Measurements from ENCODE around the gene RNASE7. TPM values are rescaled to one million over a fixed set of nuclear protein-coding genes. Genes with fewer than 3 reads are reported as not detected.

Gene RNASE7
- total RNA-seq, 1 experiment from 2014 or later = not detected

DNA sequence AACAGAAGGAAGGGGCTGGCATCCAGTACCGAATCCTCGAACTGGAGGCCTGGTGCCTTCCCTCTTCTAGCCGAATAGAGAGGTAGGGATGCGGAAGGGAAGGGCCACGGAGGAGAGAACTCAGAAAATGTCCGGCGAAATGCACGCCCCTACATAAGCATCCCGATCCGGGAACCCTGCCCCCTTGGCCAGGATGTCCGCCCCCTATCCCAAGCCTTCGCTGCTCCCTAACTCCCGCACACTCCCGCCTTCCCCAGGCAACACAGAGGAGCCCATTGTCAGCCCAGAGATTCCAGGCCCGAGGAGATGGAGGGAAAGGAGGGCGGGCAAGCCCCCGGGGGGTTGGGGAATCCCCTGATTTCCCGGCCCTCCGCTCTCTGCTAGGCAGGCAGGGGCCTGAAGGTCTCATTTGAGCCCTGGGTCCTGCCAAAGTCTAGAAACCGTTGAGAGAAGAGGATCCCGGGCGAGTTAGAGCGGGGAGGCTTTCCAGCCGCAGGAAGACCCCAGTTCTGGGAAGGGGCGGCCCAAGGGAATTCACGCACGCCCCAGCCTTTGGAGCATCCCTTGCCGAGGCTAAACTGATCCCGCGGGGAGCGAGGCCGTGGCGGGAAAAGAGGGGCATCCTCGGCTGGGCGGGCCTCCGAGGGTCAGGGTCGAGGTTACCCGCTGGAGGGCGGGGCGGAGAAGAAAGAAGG is 27.4 kb downstream of the RNASE7 start:
- Mint-ChIP-seq H3K4me1 (ENCODE audit: low read depth, unreplicated experiment) (peaks cover 8% of the 10 kb centered on the region), H3K9me3 (ENCODE audit: low read depth, unreplicated experiment) (no peaks in the 10 kb centered on the region), H3K27ac (ENCODE audit: unreplicated experiment) (no peak overlapping the region), H3K27me3 (ENCODE audit: unreplicated experiment) (peaks cover 52% of the 10 kb centered on the region), H3K4me3 (ENCODE audit: low read depth, unreplicated experiment) (peak overlapping the region; percentile 97), H3K36me3 (ENCODE audit: insufficient read depth, unreplicated experiment) (peaks cover 26% of the 10 kb centered on the region)
- CTCF ChIA-PET = interaction anchor here (1.3 to 2.7 kb wide), 7 partner anchors 20 to 55 kb away, joined by 4 to 40 read pairs (median 6); no protein-coding TSS in a partner anchor
- no TSS peak for BruUV-seq (replicated peaks)
- no peak for DNase-seq
- intact Hi-C loops (cut with micrococcal nuclease; ENCODE audit: unreplicated experiment) = loop anchor here (2.0 kb wide), 1 partner anchor 23 kb away; no protein-coding TSS in a partner anchor
- no peak for TF ChIP-seq CTCF (IDR thresholded peaks at IDR 0.05; ENCODE audit: unreplicated experiment)

DNA sequence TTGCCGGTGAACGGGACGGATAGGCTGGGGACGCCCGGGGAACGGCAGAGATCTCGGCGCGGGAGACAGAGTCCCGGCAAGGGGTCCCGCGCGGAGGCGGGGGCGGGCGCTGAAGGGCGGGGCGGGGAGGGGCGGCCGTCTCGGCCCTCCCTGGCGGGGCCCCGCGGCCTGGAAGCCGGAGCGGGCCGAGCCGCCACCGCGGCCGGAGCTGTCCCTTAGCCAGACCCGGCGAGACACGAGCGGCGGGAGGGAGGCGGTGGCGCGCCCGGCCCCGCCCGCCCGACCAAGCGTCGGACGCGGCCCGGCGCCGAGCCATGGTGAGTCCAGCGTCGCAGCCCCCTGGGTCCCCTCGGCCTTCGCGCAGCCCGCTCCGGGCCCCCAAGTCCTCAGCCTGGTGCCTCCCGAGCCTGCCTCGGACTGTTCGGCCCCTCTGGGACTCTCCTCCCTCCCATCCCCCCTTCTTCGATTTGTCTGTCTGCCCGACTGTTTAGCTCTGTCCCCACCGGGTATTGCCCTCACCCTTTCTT is 28.0 kb downstream of the RNASE7 start, which contains the start of gene ARHGEF40:
TSS of gene ARHGEF40 (plus strand) at position 222 of the 527 bp plus-strand sequence. CDS start at position 315, 93 bp downstream.
- intact Hi-C loops (cut with micrococcal nuclease; ENCODE audit: unreplicated experiment) = no loop called here
- CTCF ChIA-PET = interaction anchor here (0.9 to 2.7 kb wide), 8 partner anchors 19 to 55 kb away, joined by 3 to 36 read pairs (median 6); no protein-coding TSS in a partner anchor
- H3K9me3 Mint-ChIP-seq (ENCODE audit: low read depth, unreplicated experiment) = no peaks in the 10 kb centered on the region
- peak within 1 kb of the TSS; percentile 97 for H3K4me3 Mint-ChIP-seq (ENCODE audit: low read depth, unreplicated experiment)
- peaks cover 26% of the 10 kb centered on the region for H3K36me3 Mint-ChIP-seq (ENCODE audit: insufficient read depth, unreplicated experiment)
- no peak within 1 kb of the TSS for H3K27ac Mint-ChIP-seq (ENCODE audit: unreplicated experiment)
- H3K4me1 Mint-ChIP-seq (ENCODE audit: low read depth, unreplicated experiment) = peaks cover 8% of the 10 kb centered on the region
- TF ChIP-seq CTCF (IDR thresholded peaks at IDR 0.05; ENCODE audit: unreplicated experiment) = no peak
- peak; percentile 65 for DNase-seq
- BruUV-seq (replicated peaks) = no TSS peak
- peaks cover 47% of the 10 kb centered on the region for H3K27me3 Mint-ChIP-seq (ENCODE audit: unreplicated experiment)

DNA sequence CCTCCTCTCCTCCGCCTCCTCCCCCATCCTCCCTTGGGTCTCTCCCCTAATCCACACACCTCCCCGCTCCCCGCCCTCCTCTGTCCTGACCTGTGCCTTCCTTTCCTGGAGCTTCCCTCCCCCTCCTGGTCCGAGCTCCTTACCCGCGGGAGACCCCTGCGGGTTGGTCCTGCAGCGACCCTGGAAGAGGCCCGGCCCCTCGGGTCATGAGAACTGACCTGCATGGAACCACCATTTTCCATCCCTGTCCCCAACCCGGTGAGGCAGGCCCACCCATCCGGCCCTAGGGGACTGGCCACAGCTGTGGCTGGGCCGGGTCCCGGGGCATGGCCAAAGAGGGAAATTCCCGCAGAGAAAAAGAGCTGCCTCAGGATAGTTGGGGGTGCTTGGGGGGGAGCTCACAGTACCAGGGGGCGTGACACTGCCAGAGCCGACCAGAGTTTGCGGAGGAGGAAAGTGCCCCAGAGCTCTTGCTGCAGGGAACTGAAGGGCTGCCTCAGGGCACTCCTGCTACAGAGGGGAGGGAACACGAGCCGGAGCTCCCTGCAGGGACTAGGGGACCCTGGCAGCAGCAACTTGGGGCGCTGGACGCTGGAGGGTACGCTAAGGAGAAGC is 28.6 kb downstream of the RNASE7 start:
- Mint-ChIP-seq H3K9me3 (ENCODE audit: low read depth, unreplicated experiment) (no peaks in the 10 kb centered on the region), H3K27ac (ENCODE audit: unreplicated experiment) (no peak overlapping the region), H3K4me1 (ENCODE audit: low read depth, unreplicated experiment) (peaks cover 8% of the 10 kb centered on the region), H3K36me3 (ENCODE audit: insufficient read depth, unreplicated experiment) (peaks cover 26% of the 10 kb centered on the region), H3K27me3 (ENCODE audit: unreplicated experiment) (peaks cover 41% of the 10 kb centered on the region), H3K4me3 (ENCODE audit: low read depth, unreplicated experiment) (peak overlapping the region; percentile 97)
- TSS peak; percentile 54 for BruUV-seq (replicated peaks)
- intact Hi-C loops (cut with micrococcal nuclease; ENCODE audit: unreplicated experiment) = no loop called here
- TF ChIP-seq CTCF (IDR thresholded peaks at IDR 0.05; ENCODE audit: unreplicated experiment) = no peak
- CTCF ChIA-PET = interaction anchor here (0.6 to 2.7 kb wide), 11 partner anchors 19 to 72 kb away, joined by 3 to 36 read pairs (median 4); partner anchors contain the start of genes NDRG2 and SLC39A2
- peak; percentile 37 for DNase-seq

DNA sequence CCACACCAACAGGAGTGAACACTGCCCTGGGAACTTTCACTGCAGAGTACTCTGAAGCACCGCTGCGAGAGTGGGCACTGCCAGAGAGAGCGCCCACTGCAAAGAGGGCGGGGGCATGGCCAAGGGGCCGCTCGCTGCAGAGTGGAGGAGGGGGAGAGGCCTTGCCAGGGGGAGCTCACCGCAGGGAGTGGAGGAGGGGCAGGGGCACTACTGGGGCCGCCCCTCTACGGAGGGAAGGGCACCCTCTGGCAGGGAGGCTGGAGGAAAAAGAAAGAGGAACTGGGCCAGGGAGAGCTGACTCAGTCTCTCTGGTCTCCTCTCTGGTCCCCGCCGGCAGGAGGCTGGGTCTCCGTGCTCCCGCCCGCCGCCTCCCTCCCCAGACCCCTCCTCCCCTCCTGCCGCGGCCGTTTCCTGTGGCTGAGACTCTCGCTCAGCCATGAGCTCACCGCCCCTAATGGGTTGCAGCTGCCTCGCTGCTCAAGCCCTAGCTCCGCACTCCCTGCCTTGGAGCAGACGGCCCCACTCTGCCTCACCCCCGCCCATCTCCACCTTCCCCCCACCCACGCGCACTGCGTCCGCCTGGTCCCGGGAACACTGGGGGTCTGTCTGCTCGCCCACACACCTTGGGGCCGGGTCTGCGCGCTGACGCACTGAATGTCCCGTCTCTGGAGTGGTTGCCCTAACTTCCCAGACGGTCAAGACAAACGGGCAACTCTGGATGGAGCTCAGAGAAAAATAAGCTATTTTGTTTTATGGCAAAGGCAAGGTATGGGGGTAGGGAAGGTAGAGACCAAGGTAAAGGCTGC is 29.3 kb downstream of the RNASE7 start:
- no peak for TF ChIP-seq CTCF (IDR thresholded peaks at IDR 0.05; ENCODE audit: unreplicated experiment)
- peaks cover 8% of the 10 kb centered on the region for H3K4me1 Mint-ChIP-seq (ENCODE audit: low read depth, unreplicated experiment)
- intact Hi-C loops (cut with micrococcal nuclease; ENCODE audit: unreplicated experiment) = no loop called here
- CTCF ChIA-PET = interaction anchor here (0.6 to 2.7 kb wide), 16 partner anchors 10 to 409 kb away, joined by 3 to 36 read pairs (median 5); partner anchors contain the start of genes NDRG2, SLC39A2 and ZNF219
- peak overlapping the region; percentile 35 for H3K27ac Mint-ChIP-seq (ENCODE audit: unreplicated experiment)
- no peaks in the 10 kb centered on the region for H3K9me3 Mint-ChIP-seq (ENCODE audit: low read depth, unreplicated experiment)
- H3K36me3 Mint-ChIP-seq (ENCODE audit: insufficient read depth, unreplicated experiment) = peaks cover 30% of the 10 kb centered on the region
- peaks cover 34% of the 10 kb centered on the region for H3K27me3 Mint-ChIP-seq (ENCODE audit: unreplicated experiment)
- peak overlapping the region; percentile 97 for H3K4me3 Mint-ChIP-seq (ENCODE audit: low read depth, unreplicated experiment)
- no TSS peak for BruUV-seq (replicated peaks)
- peak; percentile 58 for DNase-seq

Measured in Calu3 (cell line).